Activated CD4-positive, alpha-beta T cell treated with anti-CD3 and anti-CD28 coated beads for 4 hours (primary cell): ENCODE results near the gene NT5DC2.

Experiments used
- DNase-seq, 2 donors: peaks; one replicate each; pipeline ENCODE4 v3.0.0-alpha.2; 2020

NT5DC2 gene

DNA sequence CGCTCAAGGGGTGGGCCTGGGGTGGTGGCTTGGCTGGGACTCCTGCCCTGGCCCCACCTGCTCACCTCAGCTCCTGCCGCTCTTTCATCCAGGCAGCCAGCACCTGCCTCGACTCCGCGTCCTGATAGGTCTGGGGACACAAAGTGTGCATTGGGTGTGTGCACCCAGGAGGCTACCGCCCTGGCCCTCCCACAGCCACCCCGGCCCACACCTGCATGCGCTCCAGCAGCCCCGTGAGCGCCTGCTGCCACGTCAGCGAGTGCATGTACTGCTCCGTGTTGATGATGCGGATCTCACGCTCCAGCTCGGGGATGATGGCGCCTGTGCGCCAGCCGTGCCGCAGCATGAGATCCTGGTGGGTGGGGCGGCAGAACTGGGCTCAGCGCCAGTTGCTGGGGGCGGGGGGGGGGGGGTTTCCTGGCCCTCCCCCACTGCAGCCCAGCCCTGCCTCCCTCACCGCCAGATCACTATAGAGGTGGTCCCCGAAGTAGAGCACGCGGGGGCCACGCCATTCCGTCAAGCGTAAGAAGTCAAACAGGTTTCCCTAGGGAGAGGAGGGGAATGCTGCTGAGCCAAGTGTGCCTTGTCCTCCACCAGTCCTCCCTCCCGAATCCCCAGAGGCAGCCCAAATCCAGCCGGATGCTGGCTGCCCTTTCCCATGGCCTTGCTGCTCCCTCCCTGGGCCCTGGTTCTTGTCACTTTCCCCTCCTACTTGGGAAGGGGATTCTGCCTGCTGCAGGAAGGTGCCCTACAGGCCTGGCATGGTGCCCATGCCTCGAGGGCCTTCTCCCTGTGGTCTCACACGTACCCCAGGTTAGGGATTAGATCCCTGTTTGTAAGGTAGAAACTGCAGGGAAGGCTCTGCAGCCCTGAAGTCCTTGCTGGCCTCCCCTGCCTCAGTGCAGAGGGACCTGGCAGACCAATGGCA, 8.6 kb downstream of the NT5DC2 start:
- no peak for DNase-seq

DNA sequence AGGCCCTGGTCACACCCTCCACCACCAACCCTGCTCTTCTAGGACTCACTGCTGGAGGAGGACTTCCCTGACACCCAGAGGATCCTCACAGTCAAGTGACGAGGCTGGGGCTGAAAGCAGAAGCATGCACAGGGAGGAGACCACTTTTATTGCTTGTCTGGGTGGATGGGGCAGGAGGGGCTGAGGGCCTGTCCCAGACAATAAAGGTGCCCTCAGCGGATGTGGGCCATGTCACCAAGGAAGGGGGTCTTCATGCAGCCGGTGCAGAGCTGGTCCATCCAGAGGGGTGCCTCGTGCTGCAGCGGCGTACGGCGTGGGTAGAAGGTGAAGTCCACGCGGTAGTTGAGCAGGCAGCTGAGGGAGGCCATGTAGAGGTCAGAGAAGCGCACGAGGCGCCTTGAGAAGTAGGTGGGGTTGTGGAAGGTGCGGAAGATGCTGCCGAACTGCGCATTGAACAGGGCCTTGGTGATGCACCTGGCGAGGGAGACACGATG, 9.4 kb downstream of the NT5DC2 start:
- DNase-seq: no peak

DNA sequence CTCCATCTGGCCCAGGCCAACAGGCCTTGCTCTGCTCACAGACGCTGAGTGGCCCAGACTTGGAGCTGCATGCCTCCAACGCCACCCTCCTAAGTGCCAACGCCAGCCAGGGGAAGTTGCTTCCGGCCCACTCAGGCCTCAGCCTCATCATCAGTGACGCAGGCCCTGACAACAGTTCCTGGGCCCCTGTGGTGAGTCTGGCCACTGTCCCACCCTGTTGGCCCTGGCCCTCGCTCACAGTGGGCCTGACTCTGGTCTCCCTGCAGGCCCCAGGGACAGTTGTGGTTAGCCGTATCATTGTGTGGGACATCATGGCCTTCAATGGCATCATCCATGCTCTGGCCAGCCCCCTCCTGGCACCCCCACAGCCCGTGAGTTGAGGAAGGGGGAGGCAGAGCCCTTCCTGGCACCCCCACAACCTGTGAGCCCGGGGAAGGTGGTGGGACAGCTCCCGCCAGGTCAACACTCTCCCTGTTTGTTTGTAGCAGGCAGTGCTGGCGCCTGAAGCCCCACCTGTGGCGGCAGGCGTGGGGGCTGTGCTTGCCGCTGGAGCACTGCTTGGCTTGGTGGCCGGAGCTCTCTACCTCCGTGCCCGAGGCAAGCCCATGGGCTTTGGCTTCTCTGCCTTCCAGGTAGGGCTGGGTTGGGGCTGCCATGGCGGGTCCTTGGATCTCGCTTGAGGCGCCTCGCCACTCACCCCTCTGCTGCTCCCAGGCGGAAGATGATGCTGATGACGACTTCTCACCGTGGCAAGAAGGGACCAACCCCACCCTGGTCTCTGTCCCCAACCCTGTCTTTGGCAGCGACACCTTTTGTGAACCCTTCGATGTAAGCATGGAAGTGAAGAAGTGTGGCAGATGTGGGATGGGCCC, 10.0 kb downstream of the NT5DC2 start:
- no peak for DNase-seq

DNA sequence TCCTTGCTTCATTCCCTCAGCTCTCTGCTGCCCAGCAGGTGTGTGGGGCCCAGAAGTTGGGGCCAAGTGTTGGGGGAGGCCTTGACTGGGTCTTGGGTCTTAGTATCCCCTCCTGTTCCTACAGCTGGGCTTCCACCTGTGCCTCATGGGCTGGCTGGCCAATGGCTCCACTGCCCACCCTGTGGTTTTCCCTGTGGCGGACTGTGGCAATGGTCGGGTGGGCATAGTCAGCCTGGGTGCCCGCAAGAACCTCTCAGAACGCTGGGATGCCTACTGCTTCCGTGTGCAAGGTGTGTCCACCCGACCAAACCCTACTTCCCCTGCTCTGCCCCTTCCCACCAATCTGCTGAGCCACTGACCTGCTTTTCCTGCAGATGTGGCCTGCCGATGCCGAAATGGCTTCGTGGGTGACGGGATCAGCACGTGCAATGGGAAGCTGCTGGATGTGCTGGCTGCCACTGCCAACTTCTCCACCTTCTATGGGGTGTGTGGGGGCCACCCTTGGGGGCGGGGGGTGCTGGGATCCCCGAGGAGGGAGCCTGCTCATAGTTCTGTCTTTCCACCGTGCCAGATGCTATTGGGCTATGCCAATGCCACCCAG, 10.9 kb downstream of the NT5DC2 start:
- no peak for DNase-seq

DNA sequence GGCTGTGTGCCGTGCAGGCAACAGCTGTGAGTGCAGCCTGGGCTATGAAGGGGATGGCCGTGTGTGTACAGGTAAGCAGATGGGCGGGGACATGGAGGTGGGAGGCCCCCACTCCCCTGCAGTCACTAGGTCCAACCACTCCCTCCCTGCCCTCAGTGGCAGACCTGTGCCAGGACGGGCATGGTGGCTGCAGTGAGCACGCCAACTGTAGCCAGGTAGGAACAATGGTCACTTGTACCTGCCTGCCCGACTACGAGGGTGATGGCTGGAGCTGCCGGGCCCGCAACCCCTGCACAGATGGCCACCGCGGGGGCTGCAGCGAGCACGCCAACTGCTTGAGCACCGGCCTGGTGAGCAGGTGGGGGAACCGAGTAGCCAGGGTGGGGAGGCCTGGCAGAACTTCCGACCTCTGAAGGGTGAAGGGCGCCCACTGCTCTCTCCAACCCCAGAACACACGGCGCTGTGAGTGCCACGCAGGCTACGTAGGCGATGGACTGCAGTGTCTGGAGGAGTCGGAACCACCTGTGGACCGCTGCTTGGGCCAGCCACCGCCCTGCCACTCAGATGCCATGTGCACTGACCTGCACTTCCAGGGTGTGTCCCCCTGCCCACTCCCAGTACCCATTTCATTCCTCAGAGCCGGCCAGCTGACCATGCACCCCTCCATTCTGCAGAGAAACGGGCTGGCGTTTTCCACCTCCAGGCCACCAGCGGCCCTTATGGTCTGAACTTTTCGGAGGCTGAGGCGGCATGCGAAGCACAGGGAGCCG, 11.6 kb downstream of the NT5DC2 start:
- DNase-seq: no peak

DNA sequence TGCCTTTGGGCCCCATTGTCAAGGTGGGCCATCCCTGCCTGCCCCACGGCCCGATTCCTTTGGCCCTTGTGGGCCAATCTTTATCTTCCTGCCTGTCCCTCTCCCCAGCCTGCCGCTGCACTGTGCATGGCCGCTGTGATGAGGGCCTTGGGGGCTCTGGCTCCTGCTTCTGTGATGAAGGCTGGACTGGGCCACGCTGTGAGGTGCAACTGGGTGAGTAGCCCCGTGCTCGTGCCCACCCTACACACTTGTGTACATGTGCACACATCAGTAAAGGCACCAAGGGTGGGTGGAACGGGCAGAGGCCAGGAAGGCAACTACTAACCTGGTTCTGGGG, 12.2 kb downstream of the NT5DC2 start:
- no peak for DNase-seq

DNA sequence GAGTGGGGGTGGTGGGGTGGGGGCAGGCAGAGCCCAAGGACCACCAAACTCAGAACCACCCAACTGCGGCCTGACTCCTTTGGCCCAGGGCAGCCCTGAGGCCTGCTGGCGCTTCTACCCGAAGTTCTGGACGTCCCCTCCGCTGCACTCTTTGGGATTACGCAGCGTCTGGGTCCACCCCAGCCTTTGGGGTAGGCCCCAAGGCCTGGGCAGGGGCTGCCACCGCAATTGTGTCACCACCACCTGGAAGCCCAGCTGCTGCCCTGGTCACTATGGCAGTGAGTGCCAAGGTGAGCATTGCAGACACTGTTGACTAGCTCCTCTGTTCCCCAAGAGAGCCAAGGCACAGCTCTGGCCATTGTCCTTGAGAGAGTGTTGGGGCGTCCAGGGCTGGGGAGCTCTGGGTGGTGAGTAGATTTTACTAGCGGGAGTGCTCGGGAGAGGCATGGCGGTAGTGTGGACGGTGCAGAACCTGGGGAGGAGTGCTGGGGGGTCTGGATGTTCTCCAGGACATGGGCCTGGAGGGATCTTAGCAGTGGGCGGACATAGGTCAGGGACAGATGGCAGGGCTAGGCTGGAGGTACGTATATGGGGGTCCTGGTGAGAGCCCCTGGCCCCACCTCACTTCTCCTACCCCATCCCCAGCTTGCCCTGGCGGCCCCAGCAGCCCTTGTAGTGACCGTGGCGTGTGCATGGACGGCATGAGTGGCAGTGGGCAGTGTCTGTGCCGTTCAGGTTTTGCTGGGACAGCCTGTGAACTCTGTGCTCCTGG, 12.8 kb downstream of the NT5DC2 start:
- DNase-seq: no peak

DNA sequence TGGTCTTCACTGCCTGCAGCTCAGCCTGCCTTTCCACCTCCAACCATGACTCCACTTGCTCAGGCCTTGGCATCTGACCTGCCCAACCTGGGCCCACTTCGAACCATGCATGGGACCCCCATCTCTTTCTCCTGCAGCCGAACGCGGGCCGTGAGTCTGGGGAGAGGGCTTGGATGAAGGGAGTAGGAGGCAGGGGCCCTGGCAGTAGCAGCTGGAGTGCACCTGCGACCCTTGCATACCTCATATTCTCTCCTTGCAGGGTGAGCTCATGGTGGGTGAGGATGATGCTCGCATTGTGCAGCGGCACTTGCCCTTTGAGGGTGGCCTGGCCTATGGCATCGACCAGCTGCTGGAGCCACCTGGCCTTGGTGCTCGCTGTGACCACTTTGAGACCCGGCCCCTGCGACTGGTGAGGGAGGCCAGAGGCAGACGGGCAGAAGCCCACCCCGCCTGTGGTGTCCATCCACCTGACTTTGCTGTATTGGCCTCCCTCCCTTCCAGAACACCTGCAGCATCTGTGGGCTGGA, 13.5 kb downstream of the NT5DC2 start:
- DNase-seq: no peak

DNA sequence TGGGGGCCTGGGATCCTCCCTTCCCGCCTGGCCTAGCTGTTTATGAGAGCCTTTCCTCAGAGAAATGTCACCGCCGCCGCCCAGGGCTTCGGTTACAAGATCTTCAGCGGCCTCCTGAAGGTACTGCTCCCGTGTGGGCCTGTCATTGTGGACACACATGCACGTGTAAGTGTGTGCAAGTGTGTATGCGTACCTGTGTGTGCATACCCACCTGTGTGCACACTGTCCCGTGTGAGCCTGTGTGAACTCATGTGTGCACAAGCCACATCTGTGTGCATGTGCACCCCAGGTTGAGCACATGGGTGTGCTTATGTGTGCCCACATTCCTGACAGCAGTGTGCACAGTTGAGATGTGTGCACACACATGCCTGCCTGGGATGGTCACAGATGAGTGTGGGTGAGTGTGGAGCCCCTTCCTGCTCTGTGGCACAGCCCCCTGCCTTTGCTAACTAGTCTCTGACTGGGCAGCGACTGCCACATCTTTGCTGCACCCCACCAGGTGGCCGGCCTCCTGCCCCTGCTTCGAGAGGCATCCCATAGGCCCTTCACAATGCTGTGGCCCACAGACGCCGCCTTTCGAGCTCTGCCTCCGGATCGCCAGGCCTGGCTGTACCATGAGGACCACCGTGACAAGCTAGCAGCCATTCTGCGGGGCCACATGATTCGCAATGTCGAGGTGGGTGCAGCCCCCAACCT, 14.1 kb downstream of the NT5DC2 start:
- no peak for DNase-seq

DNA sequence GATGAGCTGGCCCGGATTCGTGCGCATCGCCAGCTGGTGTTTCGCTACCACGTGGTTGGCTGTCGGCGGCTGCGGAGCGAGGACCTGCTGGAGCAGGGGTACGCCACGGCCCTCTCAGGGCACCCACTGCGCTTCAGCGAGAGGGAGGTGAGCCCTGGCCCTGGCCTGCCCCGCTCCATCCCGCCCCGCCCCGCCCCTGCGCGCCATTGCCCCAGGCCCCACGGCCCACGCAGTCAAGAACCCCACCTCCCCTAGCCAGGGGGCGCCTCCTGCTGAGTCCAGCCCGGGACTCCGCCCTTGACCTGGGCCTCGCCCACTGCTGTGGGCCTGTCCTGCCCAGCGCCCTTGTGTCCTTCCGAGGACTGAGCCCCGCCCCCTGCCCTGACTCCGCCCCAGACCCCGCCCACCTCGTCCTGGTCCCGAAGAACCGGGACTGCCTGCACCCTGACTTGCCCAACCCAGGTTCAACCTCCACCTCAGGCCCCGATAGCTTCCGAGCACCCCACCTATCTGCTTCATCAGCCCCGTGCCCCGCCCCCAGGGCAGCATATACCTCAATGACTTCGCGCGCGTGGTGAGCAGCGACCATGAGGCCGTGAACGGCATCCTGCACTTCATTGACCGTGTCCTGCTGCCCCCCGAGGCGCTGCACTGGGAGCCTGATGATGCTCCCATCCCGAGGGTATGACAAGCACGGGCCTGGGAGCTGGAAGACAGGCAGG, 14.8 kb downstream of the NT5DC2 start:
- DNase-seq: no peak

DNA sequence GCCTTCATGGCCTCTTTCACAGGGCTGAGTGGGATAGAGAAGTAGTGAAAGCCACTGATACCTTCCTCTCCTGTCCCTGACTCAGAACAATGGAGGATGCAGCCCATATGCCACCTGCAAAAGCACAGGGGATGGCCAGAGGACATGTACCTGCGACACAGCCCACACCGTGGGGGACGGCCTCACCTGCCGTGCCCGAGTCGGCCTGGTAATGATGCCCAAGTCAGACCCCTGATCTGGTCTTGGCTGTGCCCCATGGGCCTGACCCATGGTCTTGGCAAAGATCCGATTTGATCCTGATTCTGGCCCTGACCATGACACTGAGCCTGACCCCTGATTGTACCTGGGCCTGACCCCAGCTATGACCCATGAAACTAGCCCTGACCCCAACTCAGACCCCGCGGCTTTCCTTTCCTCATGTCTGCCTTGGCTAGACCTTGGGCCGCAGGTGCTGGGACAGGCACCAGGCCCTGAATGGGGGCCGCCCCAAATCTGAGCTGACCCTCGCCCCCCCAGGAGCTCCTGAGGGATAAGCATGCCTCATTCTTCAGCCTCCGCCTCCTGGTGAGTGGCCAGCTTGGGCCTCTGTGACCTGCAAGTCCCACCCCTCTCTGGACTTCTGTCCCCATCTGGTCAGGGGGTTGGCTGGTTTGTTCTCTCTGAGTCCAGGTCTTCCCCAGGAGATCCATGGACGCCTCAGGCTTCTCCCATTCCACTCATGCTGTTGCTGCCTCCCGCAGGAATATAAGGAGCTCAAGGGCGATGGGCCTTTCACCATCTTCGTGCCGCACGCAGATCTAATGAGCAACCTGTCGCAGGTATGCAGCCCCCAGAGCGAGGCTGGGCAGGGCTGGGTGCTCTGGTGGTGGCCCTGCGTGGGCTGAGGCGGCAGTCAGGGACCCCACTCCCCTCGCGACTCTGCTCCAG, 15.6 kb downstream of the NT5DC2 start:
- DNase-seq: no peak

DNA sequence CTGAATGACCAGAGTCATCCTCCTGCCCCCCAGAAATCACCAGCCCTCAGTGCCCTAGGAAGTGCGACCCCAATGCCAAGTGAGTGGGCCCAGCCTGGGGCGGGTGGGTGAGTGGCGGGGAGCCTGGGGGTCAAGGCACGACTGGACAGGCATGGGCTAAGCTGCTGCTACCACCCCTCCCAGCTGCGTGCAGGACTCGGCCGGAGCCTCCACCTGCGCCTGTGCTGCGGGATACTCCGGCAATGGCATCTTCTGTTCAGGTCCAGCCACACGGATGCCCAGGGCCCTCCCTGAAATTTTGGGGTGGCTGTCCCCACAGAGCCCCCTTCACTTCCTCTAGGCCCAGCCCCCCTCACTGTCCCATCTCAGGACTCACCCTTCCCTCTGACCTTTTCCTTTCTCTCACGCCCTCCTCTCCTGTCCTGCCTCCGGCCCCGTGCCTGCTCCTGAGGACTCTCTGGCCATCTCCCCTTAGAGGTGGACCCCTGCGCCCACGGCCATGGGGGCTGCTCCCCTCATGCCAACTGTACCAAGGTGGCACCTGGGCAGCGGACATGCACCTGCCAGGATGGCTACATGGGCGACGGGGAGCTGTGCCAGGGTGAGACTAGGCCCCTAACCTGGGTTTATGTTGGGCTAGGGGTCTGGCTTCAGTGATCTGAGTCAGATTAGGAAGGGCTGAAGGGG, 17.0 kb downstream of the NT5DC2 start:
- no peak for DNase-seq

DNA sequence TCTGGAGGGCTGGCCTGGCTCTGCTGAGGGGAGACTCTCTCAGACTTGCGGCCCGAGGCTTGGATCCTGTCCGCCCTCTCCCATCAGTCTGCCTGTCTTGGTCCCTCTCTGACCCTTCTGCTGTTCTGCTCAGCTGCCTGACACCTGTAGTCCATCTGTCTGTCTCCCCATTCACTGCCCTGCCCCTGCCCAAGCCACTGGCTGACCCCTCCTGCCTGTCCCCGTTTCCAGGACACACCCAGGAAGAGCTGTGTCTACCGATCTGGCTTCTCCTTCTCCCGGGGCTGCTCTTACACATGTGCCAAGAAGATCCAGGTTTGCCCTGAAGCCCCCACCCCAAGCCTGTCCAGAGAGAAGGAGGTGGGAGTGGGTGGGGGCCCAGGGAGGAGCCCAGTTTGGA, 18.5 kb downstream of the NT5DC2 start:
- no peak for DNase-seq

DNA sequence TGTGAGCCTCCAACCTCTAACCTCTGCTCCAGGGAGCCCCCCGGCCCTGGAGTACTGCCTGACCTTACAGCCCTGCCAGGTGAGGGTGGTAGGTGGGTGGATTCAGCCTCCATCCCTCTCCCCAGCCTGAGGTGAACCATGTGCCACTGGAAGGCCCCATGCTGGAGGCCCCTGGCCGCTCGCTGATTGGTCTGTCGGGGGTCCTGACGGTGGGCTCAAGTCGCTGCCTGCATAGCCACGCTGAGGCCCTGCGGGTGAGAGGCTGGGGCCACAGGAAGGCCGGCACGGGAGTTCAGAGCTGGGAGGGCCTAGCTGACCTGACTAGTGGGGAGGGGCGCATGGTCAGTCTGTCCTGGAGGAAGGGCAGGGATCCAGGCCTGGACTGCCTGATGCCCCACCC, 19.1 kb downstream of the NT5DC2 start:
- DNase-seq: no peak

DNA sequence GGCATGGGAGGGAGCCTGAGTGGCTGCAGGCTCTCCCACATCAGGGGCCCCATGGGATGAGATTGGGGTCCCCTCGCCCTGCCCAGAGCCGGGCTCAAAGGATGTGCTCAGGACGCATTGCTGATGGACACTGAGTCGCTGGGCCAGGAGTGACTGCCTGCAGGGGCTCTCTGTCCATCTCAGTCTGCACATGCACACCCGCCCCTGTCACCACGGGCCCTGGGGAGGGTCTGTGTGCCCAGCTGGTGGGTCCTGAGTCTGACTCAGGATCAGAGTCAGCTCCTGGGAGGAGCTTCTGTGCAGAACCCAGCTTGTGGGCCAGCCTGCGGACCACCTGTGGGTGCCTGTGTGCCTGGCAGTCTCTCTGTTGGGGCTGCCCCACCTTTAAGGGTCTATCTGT, 20.4 kb downstream of the NT5DC2 start:
- no peak for DNase-seq

DNA sequence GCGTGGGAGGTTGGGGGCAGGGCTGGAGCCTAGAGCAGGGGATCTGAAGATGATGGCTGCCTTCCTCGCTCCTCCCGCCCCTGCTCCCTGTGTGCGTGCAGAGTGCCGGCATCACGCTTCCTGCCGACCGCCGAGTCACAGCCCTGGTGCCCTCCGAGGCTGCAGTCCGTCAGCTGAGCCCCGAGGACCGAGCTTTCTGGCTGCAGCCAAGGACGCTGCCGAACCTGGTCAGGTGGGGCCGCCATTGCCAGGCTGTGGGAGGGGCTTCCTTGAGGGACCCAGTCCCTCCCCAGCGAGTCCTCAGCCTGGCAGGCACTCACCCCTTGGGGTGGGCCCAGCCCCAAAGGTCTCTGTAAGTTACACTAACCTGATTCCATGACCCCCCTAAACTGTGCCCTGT, 20.9 kb downstream of the NT5DC2 start:
- no peak for DNase-seq

DNA sequence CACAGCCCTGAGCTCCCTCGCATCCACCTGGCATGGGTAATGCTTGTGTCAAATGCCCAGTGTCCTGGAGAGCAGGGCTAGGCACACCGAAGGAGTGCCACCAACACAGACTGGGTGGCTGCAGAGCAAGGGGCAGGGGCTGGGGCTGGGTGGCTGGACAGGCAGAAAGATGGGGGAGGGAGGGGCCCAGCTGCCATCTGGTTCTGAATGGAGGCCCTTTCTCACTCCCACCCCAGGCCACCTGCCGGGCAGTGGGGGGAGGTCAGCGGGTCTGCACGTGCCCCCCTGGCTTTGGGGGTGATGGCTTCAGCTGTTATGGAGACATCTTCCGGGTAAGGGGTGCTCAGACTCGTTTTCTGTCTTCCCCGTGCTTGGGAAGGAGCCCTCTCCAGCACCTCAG, 21.6 kb downstream of the NT5DC2 start:
- DNase-seq: no peak

DNA sequence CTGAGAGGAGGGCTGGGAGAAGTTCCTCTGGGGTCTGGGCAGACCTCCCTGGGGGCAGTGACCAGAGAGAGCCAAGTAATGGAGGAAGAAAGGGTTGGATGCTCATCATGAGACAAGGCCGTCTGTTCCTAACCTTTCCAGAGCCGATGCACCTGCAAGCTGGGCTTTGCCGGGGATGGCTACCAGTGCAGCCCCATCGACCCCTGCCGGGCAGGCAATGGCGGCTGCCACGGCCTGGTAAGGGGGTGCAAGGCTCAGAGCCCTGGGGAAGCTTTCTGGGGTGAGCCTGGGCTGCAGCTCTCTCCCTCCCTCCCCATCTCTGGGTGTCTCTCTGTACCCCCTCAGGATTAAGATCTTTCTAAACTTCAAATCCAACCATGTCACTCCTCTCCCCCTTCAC, 22.1 kb downstream of the NT5DC2 start:
- DNase-seq: no peak
